Esophagus squamous epithelium (tissue), 5 donors: Measurements from ENCODE around the gene ZBTB17. TPM values are rescaled to one million over a fixed set of nuclear protein-coding genes. Genes with fewer than 3 reads are reported as not detected.
"Not testable (repeated sequence)": the region's sequence is repeated elsewhere in the genome, so short reads cannot be mapped to it uniquely, and the experiment has no call there.

Experiments used
- DNase-seq: peaks from one replicate; lab custom pipeline; 2025; lab: John Stamatoyannopoulos, UW
- H3K27ac ChIP-seq, 4 donors: fragments of 200-600 bp; sonication (generic); one replicate each; pipeline ENCODE4 v1.5.1; 2016 to 2019; ENCODE audit warnings: mild to moderate bottlenecking in 1 of 4
- H3K27me3 ChIP-seq, 4 donors: fragments of 200-600 bp; sonication (generic); 1 replicate in 3 of 4; 2 replicates in 1 of 4; pipeline versions ENCODE4 v1.5.1 to v1.6.0; 2017 to 2021; ENCODE audit warnings: antibody characterized with exemption in 1 of 4
- H3K36me3 ChIP-seq, 3 donors: fragments of 200-600 bp; sonication (generic); one replicate each; pipeline ENCODE4 v1.5.1; 2016 to 2019
- H3K4me1 ChIP-seq, 3 donors: fragments of 200-600 bp; sonication (generic); one replicate each; pipeline ENCODE4 v1.5.1; 2017 to 2019
- H3K4me3 ChIP-seq, 4 donors: fragments of 200-600 bp; sonication (generic); 1 replicate in 3 of 4; 2 replicates in 1 of 4; pipeline ENCODE4 v1.5.1; 2016 to 2019; ENCODE audit warnings: mild to moderate bottlenecking in 2 of 4, moderate library complexity in 1 of 4
- H3K9me3 ChIP-seq, 3 donors: fragments of 200-600 bp; sonication (generic); one replicate each; pipeline ENCODE4 v1.5.1; 2016 to 2019
- POLR2A ChIP-seq, 4 donors: fragments of 450-650 bp; IDR thresholded peaks; one replicate each; pipeline ENCODE4 v1.6.1; 2017; ENCODE audit warnings: antibody characterized with exemption in 4 of 4, mild to moderate bottlenecking in 4 of 4, moderate library complexity in 3 of 4
- WGBS, 2 donors: methylation state at CpG; one replicate each; pipeline ENCODE4 v1.1.5; 2018; 5-methylcytosine and 5-hydroxymethylcytosine counted together
- intact Hi-C: fragments of 100-400 bp; cut with DNase I; formaldehyde crosslinking; loops from one replicate; pipeline ENCODE4 v1.15.0; 2022
- total RNA-seq, 4 donors: library from RNA; depleted of rRNA; stranded (reverse); fragments of >200 nt; gene quantifications; one replicate each; pipeline ENCODE4 v1.1.0, GENCODE V29; 2016
- TF ChIP-seq, protein P1 (sequence below), 6 experiments: fragments of 450-650 bp in 4 of 6; fragments of 200-600 bp in 2 of 6; sonication (generic) in 2 of 6; IDR thresholded peaks; one replicate each; pipeline ENCODE4 v1.5.1; 2016 to 2019; ENCODE audit warnings: antibody characterized with exemption in 6 of 6, mild to moderate bottlenecking in 4 of 6, moderate library complexity in 4 of 6
- donor health status: DM: yes; HTN: yes; CAD: no.

Gene ZBTB17
- total RNA-seq, 4 donors from 2014 or later = 19.1 to 33.1 (median 26.8) TPM

DNA sequence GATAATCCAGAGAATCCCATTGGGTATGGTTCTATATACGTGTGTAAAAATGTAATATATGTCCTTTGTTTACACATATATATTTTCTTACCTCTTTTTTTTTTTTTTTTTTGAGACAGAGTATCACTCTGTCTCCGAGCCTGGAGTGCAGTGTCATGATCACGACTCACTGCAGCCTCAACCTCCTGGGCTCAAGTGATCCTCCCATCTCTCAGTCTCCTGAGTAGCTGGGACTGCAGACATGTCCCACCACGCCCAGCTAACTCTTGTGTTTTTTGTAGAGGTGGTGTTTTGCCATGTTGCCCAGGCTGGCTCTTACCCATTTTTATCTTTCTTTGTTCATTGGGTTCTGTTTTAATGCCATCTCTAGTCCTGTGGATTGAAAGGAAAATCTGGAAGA lies 59.5 kb downstream of the ZBTB17 start:
- 26 to 29% methylated on average over 4 of the region's 4 CpGs for WGBS, 2 donors
- peak overlapping the region; percentile 17 to 81 (median 54) for H3K27ac ChIP-seq

DNA sequence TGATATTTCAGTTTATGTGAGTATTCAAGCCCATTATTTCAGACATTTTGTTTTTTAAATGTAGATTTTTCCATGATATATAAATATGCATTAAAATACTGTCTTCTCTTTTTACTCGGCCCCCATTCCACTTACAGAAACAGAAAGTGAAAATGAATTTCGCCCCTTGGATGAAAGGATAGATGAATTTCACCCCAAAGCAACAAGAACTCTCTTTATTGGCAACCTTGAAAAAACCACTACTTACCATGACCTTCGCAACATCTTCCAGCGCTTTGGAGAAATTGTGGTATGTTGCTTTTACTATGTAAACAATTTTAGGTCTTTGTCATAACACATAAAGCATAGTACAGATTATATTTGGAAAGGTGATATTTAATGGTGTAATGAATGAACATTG lies 59.9 kb downstream of the ZBTB17 start:
- intact Hi-C loops = no loop called here
- H3K27me3 ChIP-seq = no peaks in the 10 kb centered on the region
- peak overlapping the region in 1 of 4 donors; percentile 7 for H3K4me3 ChIP-seq
- TF ChIP-seq POLR2A (IDR thresholded peaks at IDR 0.05) = no peak
- TF ChIP-seq, protein P1, sequence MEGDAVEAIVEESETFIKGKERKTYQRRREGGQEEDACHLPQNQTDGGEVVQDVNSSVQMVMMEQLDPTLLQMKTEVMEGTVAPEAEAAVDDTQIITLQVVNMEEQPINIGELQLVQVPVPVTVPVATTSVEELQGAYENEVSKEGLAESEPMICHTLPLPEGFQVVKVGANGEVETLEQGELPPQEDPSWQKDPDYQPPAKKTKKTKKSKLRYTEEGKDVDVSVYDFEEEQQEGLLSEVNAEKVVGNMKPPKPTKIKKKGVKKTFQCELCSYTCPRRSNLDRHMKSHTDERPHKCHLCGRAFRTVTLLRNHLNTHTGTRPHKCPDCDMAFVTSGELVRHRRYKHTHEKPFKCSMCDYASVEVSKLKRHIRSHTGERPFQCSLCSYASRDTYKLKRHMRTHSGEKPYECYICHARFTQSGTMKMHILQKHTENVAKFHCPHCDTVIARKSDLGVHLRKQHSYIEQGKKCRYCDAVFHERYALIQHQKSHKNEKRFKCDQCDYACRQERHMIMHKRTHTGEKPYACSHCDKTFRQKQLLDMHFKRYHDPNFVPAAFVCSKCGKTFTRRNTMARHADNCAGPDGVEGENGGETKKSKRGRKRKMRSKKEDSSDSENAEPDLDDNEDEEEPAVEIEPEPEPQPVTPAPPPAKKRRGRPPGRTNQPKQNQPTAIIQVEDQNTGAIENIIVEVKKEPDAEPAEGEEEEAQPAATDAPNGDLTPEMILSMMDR (IDR thresholded peaks at IDR 0.05) = no peak
- WGBS, 2 donors = 38 to 54% methylated on average over 4 of the region's 4 CpGs
- peak overlapping the region; percentile 16 to 81 (median 44) for H3K27ac ChIP-seq
- H3K4me1 ChIP-seq = peaks cover 0 to 71% (median 10%) of the 10 kb centered on the region in 3 donors
- no peaks in the 10 kb centered on the region for H3K9me3 ChIP-seq
- DNase-seq = no peak
- peaks cover 0 to 93% (median 8%) of the 10 kb centered on the region in 3 donors for H3K36me3 ChIP-seq

More for the DNA sequence above, 59.5 kb downstream of the ZBTB17 start:
- DNase-seq = no peak
- intact Hi-C loops = no loop called here
- Histone ChIP-seq H3K27me3 (no peaks in the 10 kb centered on the region), H3K4me3 (no peak overlapping the region), H3K36me3 (peaks cover 0 to 93% (median 8%) of the 10 kb centered on the region in 3 donors), H3K9me3 (no peaks in the 10 kb centered on the region), H3K4me1 (peaks cover 0 to 67% (median 10%) of the 10 kb centered on the region in 3 donors)
- no peak for TF ChIP-seq POLR2A (IDR thresholded peaks at IDR 0.05)

DNA sequence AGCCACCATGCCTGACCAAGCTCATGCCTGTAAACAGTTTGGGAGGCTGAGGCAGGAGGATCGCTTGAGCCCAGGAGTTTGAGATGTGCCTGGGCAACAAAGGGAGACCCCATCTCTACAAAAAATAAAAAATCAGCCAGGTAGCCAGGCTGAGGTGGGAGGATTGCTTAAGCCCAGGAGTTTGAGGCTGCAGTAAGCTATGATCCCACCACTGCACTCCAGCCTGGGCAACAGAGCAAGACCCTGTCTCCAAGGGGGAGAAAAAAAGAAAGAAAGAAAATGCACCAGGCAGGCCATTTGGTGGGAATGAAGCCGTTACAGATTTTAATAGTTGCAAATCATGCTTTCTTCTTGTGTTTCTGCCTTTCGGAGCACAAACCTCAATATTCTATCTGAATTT lies 62.3 kb downstream of the ZBTB17 start:
- H3K4me3 ChIP-seq, H3K9me3 ChIP-seq, DNase-seq, intact Hi-C loops, H3K27me3 ChIP-seq: not testable (repeated sequence)
- Histone ChIP-seq H3K36me3 (peaks cover 0 to 99% (median 5%) of the 10 kb centered on the region in 3 donors), H3K4me1 (peaks cover 0 to 58% (median 10%) of the 10 kb centered on the region in 3 donors), H3K27ac (peak overlapping the region in 1 of 4 donors; percentile 56)
- WGBS, 2 donors = 93 to 94% methylated on average over 2 to 3 of the region's 3 CpGs

DNA sequence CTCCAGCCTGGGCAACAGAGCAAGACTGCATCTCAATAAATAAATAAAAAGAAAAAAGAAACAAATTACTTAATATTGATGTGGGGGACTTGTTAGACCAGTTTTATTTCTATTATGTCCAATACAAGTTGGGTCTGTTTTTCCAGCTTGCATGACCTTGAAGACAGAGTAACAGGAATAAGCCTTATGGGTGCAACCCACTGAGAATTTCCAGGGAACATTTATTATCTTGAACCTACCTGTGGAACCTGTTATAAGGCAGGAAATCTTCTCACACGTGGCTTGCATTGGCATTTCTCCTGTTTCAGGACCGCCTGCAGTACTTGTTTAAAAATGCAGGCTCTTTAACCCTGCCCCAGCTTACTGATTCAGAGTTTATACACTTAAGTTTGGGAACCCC lies 64.0 kb downstream of the ZBTB17 start:
- no peaks in the 10 kb centered on the region for H3K27me3 ChIP-seq
- no peak overlapping the region for H3K4me3 ChIP-seq
- H3K27ac ChIP-seq = peak overlapping the region in 3 of 4 donors; percentile 62 to 70 (median 66)
- H3K9me3 ChIP-seq = no peaks in the 10 kb centered on the region
- intact Hi-C loops = no loop called here
- peaks cover 0 to 42% (median 8%) of the 10 kb centered on the region in 3 donors for H3K4me1 ChIP-seq
- H3K36me3 ChIP-seq = peaks cover 0 to 92% (median 5%) of the 10 kb centered on the region in 3 donors
- WGBS, 2 donors = 41 to 56% methylated on average over 2 of the region's 2 CpGs
- DNase-seq = no peak
- TF ChIP-seq, protein P1 (IDR thresholded peaks at IDR 0.05) = peak in 2 of 6 experiments; percentile 28 to 44
- TF ChIP-seq POLR2A (IDR thresholded peaks at IDR 0.05) = no peak

DNA sequence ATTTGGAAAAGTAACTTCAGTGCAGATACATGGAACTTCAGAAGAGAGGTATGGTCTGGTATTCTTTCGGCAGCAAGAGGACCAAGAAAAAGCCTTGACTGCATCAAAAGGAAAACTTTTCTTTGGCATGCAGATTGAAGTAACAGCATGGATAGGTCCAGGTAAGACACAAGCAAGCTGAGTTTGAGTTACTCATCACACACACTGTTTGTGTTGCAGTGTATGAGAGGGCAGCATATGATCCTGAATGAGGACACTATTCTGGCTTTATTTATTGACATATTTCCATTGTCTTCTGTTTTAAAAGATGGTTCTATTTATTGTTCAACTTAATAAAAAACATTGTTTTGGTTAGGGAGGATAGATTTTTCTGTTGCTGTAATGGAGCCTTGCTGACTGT lies 64.8 kb downstream of the ZBTB17 start:
- Histone ChIP-seq H3K4me1 (peaks cover 0 to 34% (median 2%) of the 10 kb centered on the region in 3 donors), H3K9me3 (no peaks in the 10 kb centered on the region), H3K4me3 (no peak overlapping the region), H3K36me3 (peaks cover 0 to 89% (median 5%) of the 10 kb centered on the region in 3 donors), H3K27ac (peak overlapping the region in 3 of 4 donors; percentile 62 to 70 (median 66)), H3K27me3 (no peaks in the 10 kb centered on the region)
- no peak for DNase-seq
- intact Hi-C loops = no loop called here
- WGBS, 2 donors = 83 to 92% methylated on average over 1 of the region's 1 CpG
- TF ChIP-seq POLR2A (IDR thresholded peaks at IDR 0.05) = no peak
- TF ChIP-seq, protein P1 (IDR thresholded peaks at IDR 0.05) = no peak

DNA sequence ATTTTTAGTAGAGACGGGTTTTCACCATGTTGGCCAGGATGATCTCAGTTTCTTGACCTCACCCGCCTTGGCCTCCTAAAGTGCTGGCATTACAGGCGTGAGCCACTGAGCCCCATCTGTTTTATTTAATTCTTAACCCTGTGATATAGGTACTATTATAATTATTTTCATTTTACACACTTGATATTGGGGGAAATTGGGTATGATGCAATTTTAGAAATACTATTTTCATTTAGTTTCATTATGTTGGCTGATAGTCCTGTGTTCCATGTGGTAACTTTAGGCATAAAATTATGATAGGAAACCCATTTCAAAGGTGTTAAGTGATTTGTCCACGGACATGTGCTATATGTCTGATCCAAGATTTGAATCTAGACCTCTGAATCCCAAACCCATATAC lies 67.3 kb downstream of the ZBTB17 start:
- Histone ChIP-seq H3K4me3 (no peak overlapping the region), H3K9me3 (no peaks in the 10 kb centered on the region), H3K36me3 (peaks cover 0 to 76% (median 5%) of the 10 kb centered on the region in 3 donors), H3K27me3 (no peaks in the 10 kb centered on the region), H3K4me1 (peaks cover 0 to 29% (median 0%) of the 10 kb centered on the region in 3 donors), H3K27ac (no peak overlapping the region)
- TF ChIP-seq, protein P1 (IDR thresholded peaks at IDR 0.05) = no peak
- no peak for TF ChIP-seq POLR2A (IDR thresholded peaks at IDR 0.05)
- WGBS, 2 donors = 94 to 95% methylated on average over 4 of the region's 4 CpGs
- intact Hi-C loops = no loop called here
- DNase-seq = no peak
